Stimulated activated CD4-positive, alpha-beta T cell treated with anti-CD3 and anti-CD28 coated beads, Interleukin-15, amount 100 ng/mL, for 24 hours (primary cell): Measurements from ENCODE around the gene AGAP4.
"Not testable (repeated sequence)": the region's sequence is repeated elsewhere in the genome, so short reads cannot be mapped to it uniquely, and the experiment has no call there.

Experiments
- DNase-seq: peaks from one replicate; pipeline ENCODE4 v3.0.0-alpha.2; 2020

The AGAP4 gene

DNA sequence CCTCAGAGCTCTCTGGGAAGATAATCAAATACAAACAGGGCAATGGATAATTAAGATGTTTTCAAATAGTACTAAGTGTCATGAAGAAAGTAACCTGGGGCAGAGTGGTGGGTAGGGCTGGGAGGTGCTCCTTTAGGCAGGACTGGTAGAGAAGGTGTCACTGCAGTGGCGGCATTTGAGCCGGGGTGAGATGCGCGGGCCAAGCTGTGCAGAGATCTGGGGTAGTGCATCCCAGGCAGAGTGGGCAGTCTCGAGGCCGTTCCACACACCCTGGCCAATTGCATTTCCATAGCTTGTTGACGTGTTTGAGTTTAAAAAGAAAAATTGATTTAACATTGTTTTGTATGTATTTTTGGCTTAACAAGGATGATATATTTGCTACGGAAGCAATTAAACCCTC, 57.3 kb downstream of the AGAP4 start:
- not testable (repeated sequence) for DNase-seq

GRCh38 chr10:45787212-45787741, 60.0 kb downstream of the AGAP4 start:
- DNase-seq, result not testable (repeated sequence)

DNA sequence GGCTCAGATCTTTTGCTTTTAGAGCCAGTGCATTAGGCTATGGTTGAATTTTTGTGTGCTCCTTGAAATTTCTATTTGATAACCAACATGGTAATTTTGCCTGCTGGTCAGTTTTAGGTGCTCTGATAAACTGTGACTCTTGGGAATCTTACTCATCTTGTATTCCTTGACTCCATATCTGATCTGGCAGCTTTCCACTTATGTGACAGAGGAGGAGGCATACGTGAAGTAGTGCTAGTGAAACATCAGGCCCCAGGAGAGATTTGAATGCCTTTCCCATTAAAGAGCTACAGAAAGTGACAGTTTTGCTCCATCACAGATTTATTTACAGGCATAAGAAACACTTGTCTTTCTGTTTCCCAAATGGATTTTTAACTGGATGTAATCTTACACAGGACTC, 61.1 kb downstream of the AGAP4 start:
- DNase-seq, result not testable (repeated sequence)
